Stimulated activated CD8-positive, alpha-beta memory T cell treated with anti-CD3 and anti-CD28 coated beads, Interleukin-7, amount 100 ng/mL, for 4 hours (primary cell): ENCODE measurements around the gene CHRFAM7A.
"Not testable (repeated sequence)": the region's sequence is repeated elsewhere in the genome, so short reads cannot be mapped to it uniquely, and the experiment has no call there.

ENCODE experiments used
- DNase-seq, 2 donors: peaks; one replicate each; pipeline ENCODE4 v3.0.0-alpha.2; 2020; ENCODE audit warnings: low read depth in 2 of 2

Gene CHRFAM7A

GRCh38 chr15:30392766-30393663 is at the start of gene CHRFAM7A:
Gene CHRFAM7A (minus strand): TSS chr15:30393540. CDS start chr15:30383351, 10,189 bp downstream.
- DNase-seq: not testable (repeated sequence)

GRCh38 chr15:30438348-30438747 is 45.0 kb upstream of the CHRFAM7A start:
- DNase-seq: not testable (repeated sequence)

GRCh38 chr15:30435878-30436277 is 42.5 kb upstream of the CHRFAM7A start:
- DNase-seq: not testable (repeated sequence)

GRCh38 chr15:30420723-30421122 is 27.4 kb upstream of the CHRFAM7A start:
- not testable (repeated sequence) for DNase-seq

- not testable (repeated sequence) for DNase-seq
Observed at GRCh38 chr15:30414160-30414559, 20.8 kb upstream of the CHRFAM7A start, which contains the start of gene GOLGA8R. Gene GOLGA8R (minus strand): TSS chr15:30414260. CDS start chr15:30414162, 98 bp downstream.

DNA sequence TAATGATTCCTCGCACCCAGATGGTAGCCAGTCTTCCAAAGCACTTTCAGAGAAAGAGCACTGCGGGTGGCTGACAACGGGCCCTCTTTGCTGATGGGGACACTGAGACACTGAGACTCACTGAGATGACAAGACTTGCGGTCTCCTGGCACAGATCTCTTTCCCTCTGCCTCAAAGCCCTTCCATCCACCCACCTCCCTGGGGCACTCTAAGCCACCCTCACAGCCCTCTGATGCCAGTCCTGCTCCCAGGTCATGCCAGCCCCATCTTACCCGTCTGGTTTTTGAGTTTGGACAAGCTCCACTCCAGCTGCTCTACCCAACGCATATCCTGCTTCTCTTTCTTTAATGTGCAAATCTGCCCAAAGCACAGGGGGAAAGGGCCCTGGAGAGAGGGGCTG is 14.3 kb upstream of the CHRFAM7A start:
- not testable (repeated sequence) for DNase-seq

GRCh38 chr15:30398988-30399387 is 5.6 kb upstream of the CHRFAM7A start:
- peak; percentile 11 to 51 for DNase-seq

DNA sequence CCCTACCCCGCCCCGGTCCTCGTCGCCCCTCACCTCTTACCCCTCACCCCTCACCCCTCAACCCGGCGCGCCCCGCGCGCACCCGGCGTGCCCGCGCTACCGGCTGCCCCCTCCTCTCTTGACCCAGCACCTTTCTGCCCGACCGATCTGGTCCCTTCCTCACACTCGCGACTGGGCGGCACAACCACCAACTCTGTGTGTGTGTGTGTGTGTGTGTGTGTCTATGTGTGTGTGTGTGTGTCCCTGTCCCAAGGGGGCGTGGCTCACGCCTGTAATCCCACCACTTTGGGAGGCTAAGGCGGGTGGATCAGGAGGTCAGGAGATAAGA is 288 bp upstream of the CHRFAM7A start:
- not testable (repeated sequence) for DNase-seq

- DNase-seq: not testable (repeated sequence)
Observed at GRCh38 chr15:30386318-30386887, 6.9 kb downstream of the CHRFAM7A start.

GRCh38 chr15:30377082-30377413 is 16.3 kb downstream of the CHRFAM7A start:
- DNase-seq: not testable (repeated sequence)

DNA sequence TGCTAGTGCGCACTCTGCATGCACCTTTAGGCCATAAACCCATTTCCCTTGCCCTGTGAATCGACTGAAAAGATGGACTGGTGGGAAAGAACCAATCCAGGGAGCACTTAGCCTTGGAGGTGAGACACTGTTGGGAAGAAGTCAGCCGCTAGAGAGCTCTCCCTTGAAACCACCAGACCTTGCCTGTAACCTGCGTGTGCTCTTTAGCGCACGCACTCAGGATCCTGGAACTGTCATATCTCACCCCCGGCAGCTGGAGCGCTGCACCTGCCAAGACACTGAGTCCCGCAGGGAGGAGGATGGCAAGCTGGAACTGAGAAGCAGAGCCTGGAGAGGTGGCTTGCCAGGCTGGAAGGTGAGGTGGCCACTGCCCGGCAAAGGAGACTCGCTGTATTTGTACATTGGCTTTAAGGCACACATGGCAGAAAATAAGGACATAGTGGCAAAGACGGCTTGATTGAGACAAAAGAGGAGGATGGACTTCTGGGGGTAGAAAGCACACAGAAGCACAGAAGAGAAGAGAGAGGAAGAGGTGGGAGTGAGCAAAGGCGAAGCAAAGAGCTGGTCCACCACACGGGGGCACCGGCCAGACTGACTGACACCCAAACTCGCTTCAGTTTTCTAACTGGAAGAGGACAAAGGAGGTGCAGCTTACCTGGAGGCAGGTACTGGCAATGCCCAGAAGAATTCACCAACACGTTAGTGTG is 16.8 kb downstream of the CHRFAM7A start:
- DNase-seq: not testable (repeated sequence)

DNA sequence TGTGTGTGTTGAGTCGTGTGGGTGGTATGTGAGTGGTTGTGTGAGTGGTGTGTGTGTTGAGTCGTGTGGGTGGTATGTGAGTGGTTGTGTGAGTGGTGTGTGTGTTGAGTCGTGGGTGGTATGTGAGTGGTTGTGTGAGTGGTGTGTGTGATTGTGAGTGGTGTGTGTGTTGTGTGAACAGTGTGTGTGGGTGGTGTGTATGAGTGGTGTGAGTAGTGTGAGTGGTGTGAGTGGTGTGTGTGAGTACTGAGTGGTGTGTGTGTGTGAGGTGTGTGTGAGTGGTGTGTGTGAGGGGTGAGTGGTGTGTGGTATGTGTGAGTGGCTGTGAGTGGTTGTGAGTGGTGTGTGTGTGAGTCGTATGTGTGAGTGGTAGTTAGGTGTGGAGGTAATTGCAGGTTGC is 17.5 kb downstream of the CHRFAM7A start:
- DNase-seq: not testable (repeated sequence)

GRCh38 chr15:30374862-30375261 is 18.5 kb downstream of the CHRFAM7A start:
- DNase-seq: not testable (repeated sequence)

- DNase-seq: not testable (repeated sequence)
Observed at GRCh38 chr15:30368271-30368670, 25.1 kb downstream of the CHRFAM7A start.

- not testable (repeated sequence) for DNase-seq
Observed at GRCh38 chr15:30367246-30367645, 26.1 kb downstream of the CHRFAM7A start.

- DNase-seq: not testable (repeated sequence)
Observed at GRCh38 chr15:30361404-30361803, 31.9 kb downstream of the CHRFAM7A start.

DNA sequence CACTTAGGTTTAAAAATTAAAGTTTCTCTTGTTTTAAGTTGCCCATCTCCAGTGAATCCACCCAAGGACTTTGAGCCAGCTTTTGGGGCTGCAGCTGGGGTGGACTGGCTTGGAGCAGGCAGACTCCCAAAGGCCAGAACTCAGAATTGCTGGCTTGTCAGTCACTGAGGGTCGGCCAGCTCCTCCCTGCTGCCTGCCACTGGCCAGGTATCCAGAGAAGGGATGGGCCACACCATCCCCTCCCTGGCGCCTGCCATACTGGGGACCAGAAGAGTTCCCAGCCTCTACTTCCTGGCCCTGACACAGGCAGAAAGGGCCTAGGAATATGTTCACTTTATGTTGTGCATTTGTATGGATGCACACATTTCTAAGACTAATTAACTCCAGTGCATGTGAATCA is 32.4 kb downstream of the CHRFAM7A start:
- DNase-seq: not testable (repeated sequence)

GRCh38 chr15:30355043-30355442 is 38.3 kb downstream of the CHRFAM7A start:
- not testable (repeated sequence) for DNase-seq

DNA sequence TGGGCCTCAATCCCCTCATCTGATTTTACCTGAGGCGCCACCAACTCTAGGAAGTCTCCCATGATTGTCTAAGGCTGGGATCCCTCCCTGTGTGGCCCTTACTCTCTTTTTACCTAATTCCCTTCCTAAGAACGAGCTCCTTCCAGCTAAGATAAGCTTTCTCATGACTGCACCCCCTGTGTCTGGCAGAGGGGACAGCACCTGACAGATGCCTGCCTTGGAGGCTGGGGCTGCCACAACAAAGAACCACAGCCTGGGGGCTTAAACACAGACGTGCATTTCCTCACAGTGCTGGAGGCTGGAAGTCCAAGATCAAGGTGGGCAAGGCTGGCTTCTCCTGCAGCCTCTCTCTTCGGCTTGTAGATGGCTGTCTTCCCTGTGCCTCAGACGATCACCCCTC is 43.5 kb downstream of the CHRFAM7A start:
- not testable (repeated sequence) for DNase-seq

GRCh38 chr15:30336584-30336983 is 56.8 kb downstream of the CHRFAM7A start:
- DNase-seq: not testable (repeated sequence)

DNA sequence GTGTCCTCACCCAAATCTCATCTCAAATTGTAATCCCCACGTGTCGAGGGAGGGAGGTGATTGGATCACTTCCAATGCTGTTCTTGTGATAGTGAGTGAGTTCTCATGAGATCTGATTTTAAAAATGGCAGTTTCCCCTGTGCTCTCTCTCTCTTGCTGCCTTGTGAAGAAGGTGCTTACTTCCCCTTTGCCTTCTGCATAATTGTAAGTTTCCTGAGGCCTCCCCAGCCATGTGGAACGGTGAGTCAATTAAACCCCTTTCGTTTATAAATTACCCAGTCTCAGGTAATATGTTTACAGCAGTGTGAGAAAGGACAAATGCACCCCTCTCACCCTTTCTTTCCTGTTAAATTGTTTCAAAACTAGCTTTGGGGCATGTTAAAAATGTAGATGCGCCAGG is 59.2 kb downstream of the CHRFAM7A start:
- DNase-seq: not testable (repeated sequence)

GRCh38 chr15:30326145-30326544 is 67.2 kb downstream of the CHRFAM7A start:
- not testable (repeated sequence) for DNase-seq
